ENCODE data around the gene DNASE1L2. TPM values are rescaled to one million over a fixed set of nuclear protein-coding genes. Genes with fewer than 3 reads are reported as not detected.

The DNASE1L2 gene
- total and polyA plus RNA-seq, 4 donors: 0.13 to 0.67 (median 0.28) TPM

GRCh38 chr16:2208308-2208707 is 27.9 kb upstream of the DNASE1L2 start:
- peaks cover 0 to 24% (median 6%) of the 10 kb centered on the region in 4 donors for H3K36me3 ChIP-seq (ENCODE audit: control insufficient read depth in 4 of 4, insufficient read depth in 3 of 4, low read depth in 1 of 4, low read length in 3 of 4)
- H3K27ac ChIP-seq (ENCODE audit: low read depth in 1 of 2, low read length in 2 of 2): no peak overlapping the region
- no peaks in the 10 kb centered on the region for H3K9me3 ChIP-seq (ENCODE audit: control insufficient read depth in 4 of 4, low read length in 3 of 4)
- H3K4me3 ChIP-seq (ENCODE audit: low read depth in 1 of 3, low read length in 3 of 3): no peak overlapping the region
- H3K27me3 ChIP-seq (ENCODE audit: control insufficient read depth in 4 of 4, insufficient read depth in 4 of 4, low read length in 3 of 4): no peaks in the 10 kb centered on the region
- DNase-seq (ENCODE audit: low spot score): no peak
- TF ChIP-seq FOXA2 (IDR thresholded peaks at IDR 0.05) (no peak), EGR1 (IDR thresholded peaks at IDR 0.05; ENCODE audit: low read depth in 2 of 2) (no peak), TAF1 (conservative IDR thresholded peaks at IDR 0.05) (no peak), NR2F2 (IDR thresholded peaks at IDR 0.05) (no peak), RXRA (IDR thresholded peaks at IDR 0.05) (no peak), FOXA1 (IDR thresholded peaks at IDR 0.05) (no peak), GABPA (IDR thresholded peaks at IDR 0.05 in 1 of 2, conservative IDR thresholded peaks at IDR 0.05 in 1 of 2) (no peak), ZBTB33 (IDR thresholded peaks at IDR 0.05) (no peak), HNF4A (conservative IDR thresholded peaks at IDR 0.05) (no peak), RAD21 (IDR thresholded peaks at IDR 0.05) (no peak), HNF4G (IDR thresholded peaks at IDR 0.05) (no peak), SP1 (IDR thresholded peaks at IDR 0.05) (no peak), CTCF (IDR thresholded peaks at IDR 0.05; ENCODE audit: low read depth, low read length, missing input control) (no peak), YY1 (IDR thresholded peaks at IDR 0.05) (no peak), JUND (IDR thresholded peaks at IDR 0.05) (no peak)
- TF ChIP-seq, protein P1, sequence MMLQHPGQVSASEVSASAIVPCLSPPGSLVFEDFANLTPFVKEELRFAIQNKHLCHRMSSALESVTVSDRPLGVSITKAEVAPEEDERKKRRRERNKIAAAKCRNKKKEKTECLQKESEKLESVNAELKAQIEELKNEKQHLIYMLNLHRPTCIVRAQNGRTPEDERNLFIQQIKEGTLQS (IDR thresholded peaks at IDR 0.05): no peak
- TF ChIP-seq, protein P2, sequence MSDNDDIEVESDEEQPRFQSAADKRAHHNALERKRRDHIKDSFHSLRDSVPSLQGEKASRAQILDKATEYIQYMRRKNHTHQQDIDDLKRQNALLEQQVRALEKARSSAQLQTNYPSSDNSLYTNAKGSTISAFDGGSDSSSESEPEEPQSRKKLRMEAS (IDR thresholded peaks at IDR 0.05): no peak
- TF ChIP-seq, protein P3, sequence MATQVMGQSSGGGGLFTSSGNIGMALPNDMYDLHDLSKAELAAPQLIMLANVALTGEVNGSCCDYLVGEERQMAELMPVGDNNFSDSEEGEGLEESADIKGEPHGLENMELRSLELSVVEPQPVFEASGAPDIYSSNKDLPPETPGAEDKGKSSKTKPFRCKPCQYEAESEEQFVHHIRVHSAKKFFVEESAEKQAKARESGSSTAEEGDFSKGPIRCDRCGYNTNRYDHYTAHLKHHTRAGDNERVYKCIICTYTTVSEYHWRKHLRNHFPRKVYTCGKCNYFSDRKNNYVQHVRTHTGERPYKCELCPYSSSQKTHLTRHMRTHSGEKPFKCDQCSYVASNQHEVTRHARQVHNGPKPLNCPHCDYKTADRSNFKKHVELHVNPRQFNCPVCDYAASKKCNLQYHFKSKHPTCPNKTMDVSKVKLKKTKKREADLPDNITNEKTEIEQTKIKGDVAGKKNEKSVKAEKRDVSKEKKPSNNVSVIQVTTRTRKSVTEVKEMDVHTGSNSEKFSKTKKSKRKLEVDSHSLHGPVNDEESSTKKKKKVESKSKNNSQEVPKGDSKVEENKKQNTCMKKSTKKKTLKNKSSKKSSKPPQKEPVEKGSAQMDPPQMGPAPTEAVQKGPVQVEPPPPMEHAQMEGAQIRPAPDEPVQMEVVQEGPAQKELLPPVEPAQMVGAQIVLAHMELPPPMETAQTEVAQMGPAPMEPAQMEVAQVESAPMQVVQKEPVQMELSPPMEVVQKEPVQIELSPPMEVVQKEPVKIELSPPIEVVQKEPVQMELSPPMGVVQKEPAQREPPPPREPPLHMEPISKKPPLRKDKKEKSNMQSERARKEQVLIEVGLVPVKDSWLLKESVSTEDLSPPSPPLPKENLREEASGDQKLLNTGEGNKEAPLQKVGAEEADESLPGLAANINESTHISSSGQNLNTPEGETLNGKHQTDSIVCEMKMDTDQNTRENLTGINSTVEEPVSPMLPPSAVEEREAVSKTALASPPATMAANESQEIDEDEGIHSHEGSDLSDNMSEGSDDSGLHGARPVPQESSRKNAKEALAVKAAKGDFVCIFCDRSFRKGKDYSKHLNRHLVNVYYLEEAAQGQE (IDR thresholded peaks at IDR 0.05): no peak
- WGBS: 92% methylated on average over 23 of the region's 23 CpGs
- peaks cover 8 to 33% (median 20%) of the 10 kb centered on the region in 4 donors for H3K4me1 ChIP-seq (ENCODE audit: control insufficient read depth in 4 of 4, insufficient read depth in 4 of 4, low read length in 3 of 4)
- H3K9ac ChIP-seq (ENCODE audit: low read depth in 1 of 2, low read length in 2 of 2): no peak overlapping the region

All from liver (tissue), 9 donors.